GM18498 (cell line): ENCODE measurements around the gene BANF1.
A peak's percentile ranks its signal among the peaks of the same experiment; 100 is the strongest.
"Not testable (repeated sequence)": the region's sequence is repeated elsewhere in the genome, so short reads cannot be mapped to it uniquely, and the experiment has no call there.

ENCODE experiments used
- ATAC-seq: cut with Tn5 transposase; IDR thresholded peaks from one replicate; pipeline ENCODE4 v1.9.1; 2021; ENCODE audit warnings: mild to moderate bottlenecking, moderate library complexity; ENCODE audit not compliant: unreplicated experiment

BANF1 gene

DNA sequence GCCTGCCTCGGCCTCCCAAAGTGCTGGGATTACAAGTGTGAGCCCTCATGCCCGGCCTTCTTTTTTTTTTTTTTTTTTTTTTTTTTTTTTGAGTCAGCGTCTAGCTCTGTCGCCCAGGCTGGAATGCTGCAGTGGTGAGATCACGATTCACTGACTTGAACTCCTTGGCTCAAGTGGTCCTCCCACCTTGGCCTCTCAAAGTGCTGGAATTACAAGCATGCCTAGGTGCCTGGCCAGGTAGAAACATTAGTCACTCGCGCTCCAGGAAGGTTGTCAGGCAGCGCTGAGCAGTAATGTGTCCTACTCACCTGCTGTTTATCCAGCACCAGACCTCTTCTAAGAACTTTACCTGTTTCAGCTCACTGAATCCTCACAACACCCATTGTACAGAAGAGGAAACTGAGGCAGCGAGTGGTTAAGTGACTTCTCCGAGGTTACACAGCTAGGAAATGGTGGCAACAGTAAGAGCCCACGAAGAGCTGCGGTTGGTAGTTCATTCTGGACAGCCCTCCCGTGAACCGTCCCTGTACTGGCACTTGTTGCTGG lies 9.0 kb downstream of the BANF1 start:
- no peak for ATAC-seq

DNA sequence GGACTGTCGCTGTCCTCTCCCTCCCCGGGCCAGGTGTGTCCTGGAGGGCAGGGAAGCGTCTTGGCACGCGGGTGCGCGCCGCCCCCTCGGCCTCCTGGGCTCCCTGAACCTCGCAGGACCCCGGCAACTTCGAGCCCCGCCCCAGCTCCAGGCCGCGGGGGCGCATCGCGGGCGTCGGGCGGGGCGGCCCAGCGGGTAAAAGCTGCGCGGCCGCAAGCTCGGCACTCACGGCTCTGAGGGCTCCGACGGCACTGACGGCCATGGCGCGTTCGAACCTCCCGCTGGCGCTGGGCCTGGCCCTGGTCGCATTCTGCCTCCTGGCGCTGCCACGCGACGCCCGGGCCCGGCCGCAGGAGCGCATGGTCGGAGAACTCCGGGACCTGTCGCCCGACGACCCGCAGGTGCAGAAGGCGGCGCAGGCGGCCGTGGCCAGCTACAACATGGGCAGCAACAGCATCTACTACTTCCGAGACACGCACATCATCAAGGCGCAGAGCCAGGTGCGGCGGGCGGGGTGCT lies 9.5 kb downstream of the BANF1 start, which contains the start of gene CST6:
TSS of gene CST6 (plus strand) at position 224 of the 519 bp plus-strand sequence. CDS start at position 261, 37 bp downstream.
- no peak for ATAC-seq

DNA sequence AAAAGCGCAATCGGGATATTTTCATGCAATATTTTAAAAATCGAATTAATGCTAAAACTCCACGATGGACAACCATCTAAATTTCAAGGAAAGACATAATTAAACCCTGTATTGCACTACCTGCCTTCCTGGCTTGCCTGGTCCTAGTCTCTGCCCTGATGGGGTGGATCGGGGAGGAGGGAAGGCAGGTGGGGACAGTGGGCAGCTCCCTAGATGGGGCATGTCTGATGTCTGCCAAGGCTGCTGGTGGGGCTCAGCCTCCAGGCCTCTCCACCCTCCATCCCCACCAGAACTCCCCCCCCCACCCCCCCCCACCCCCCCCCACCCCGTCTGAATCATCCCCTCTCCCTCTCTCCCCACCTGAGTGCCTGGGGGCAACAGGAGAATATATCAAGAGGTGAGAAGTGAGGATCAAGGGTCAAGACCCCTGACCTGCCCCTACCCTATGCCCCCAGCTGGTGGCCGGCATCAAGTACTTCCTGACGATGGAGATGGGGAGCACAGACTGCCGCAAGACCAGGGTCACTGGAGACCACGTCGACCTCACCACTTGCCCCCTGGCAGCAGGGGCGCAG lies 10.2 kb downstream of the BANF1 start:
- ATAC-seq = no peak

DNA sequence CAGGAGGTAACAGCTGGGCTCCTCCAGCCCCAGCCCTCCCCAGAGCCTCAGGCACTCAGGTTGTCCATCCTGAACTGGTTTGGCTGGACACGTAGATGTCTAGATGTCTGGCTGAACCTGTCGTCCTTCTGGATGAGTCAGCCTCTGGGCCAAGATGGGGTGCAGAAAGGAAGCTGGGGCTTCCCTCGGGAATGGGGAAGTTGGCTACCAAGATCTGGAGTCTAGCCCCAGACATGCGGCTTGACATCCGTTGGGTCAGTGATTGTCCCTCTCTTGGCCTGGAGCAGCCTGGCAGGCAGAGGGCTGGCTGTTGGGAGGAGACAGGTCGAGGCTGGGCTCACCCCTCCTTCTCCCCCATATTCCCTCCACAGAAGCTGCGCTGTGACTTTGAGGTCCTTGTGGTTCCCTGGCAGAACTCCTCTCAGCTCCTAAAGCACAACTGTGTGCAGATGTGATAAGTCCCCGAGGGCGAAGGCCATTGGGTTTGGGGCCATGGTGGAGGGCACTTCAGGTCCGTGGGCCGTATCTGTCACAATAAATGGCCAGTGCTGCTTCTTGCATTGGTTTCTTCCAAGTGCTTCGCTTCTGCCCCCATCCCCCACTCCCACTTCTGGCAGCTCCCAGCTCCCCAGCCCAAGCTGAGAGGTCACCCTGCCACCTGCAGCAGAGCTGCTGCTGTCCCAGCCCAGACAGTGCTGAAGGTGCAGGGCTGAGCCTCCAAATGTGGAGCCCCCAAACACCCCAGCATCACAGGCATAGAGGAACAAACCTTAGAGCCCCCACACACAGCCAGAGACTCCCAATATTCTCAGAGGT lies 10.9 kb downstream of the BANF1 start:
- ATAC-seq = no peak

DNA sequence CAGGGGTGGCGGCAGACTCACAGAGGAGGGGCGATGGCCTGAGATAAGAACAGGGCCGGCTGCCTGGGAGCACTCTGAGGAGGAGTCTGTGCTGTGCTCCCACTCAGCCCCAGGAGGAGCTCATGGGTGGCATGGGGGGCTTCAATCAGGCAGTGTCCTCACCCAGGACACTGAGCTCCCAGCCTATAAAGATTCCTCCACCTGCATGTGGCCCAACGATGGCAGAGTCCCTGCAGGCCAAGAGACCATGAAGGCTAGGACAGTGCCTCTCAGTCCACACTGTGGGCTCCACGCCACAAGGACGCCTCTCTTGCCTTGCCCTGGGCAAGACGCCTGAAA lies 11.4 kb downstream of the BANF1 start:
- no peak for ATAC-seq

DNA sequence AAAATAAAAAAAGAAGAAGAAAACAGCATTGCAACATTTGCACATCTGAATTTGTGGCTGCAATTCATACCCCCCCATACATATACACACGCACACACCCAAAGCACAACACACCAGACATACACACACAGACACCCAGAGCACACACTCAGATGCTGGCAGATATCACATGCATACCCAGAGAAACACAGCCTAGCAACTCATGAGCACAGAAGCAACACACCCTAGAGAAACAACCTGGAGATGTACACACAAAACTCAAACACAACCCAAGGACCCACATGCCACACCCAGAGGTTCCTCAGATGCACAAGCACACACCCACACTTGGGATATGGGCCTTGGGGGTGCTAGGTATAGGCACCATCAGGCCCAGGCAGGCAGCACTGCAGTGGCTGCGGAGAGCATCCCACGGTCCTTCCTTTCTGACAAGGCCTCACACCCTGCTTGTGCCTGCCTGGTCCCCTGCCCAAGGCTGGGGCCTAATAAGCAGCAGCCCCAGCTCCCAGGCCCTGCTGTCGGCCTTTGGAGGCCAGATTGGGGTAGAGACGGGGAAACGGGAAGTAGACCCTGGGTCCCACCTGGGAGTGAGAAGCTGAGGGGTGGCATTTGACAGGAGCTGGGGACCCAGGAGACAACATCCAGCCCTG lies 12.6 kb downstream of the BANF1 start:
- ATAC-seq = no peak

DNA sequence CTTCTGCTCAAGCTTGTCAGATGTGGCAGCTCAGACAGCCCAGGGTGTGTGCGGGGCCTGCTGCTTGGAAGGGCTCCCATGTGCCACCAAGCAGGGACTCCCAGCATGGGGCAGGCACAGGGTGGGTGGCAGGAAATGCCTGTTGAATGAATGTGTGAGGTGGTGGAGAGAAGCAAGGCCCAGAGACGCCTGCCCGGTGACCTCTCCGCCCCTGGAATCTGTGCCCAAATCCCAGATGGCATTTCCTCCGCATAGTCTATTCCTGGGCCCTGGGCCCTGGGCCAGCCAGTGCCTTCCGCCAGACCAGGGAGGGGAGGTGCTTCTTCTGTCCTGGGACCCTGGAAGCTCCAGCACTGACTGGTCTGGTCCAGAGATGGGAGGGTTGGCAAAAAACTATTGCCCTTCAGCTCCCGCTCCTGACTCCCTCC lies 13.2 kb downstream of the BANF1 start:
- ATAC-seq = no peak

DNA sequence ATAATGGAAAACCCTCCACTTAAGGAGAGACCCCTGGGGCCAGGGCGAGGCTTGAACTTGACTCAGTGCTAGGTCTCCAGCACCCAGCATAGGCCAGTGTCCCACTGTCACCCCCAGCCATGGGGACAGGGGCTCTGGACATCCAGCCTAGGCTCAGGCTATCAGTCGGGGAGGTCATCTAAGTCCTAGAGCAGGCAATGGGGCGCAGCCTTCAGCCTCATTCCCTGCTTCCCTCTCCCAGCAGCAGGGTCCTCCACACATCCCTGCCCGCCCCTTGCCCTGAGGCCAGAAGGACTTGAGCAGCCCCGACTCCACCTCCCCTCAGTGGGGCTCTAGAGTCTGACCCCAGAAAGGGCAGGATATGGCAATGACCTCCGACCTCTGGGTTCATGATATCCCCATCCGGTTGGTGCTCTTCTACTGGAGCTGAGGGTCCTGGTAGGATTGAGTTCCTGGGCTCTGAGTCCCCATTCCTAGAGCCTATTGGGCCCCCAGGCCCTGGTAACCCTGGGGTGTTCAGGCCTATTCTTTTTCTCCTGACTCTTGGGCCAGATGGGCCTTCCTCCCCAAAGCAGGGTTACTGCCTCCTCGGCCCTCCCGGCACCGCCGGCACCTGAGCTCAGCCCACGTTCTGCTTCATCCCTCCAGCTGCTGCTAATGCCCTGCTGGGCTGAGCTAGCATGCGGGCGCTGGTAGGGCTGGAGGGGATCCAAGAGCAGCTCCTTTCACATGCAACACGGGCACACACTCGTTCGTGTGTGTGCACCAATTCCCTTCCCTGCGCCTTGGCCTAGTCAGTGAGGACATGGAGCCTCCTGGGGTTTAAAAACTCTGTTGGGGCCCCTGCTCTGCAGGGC lies 13.9 kb downstream of the BANF1 start:
- no peak for ATAC-seq

DNA sequence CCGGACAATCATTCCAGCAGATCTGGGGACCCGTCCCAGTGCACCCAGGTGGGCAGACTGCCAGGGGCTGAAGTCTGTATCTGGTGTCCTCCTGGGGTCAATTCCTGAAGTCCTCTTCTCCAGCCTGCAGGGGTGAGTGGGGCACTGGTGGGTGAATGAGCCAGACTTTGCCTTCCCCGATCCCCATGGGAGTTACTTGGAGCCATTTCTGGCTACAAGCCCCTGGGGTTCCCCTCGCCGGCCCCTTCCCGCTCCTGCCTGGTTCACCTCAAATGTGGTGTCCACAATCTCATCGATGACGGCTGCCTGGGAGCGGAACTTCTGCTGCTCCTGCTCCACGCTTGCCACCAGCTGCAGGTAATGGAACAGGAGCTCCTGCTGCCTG lies 14.5 kb downstream of the BANF1 start:
- no peak for ATAC-seq

DNA sequence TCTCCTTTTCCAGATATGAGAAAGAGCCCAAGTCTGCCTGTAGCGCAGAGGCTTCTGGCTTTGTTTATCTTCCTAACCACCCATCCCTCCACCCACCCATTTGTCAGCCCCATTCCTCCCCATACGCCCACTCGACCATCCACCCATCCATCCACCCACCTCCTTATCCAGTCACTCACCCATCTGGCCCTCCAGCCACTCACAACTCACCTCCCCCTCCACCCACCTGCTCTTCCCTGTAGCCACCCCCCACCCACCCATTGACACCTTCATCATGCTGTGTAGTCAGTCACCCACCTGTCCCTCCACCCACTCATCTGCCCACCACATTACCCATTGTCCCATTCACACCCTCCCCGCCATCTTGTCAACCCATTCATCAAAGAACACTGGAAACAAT lies 15.0 kb downstream of the BANF1 start:
- ATAC-seq = no peak

DNA sequence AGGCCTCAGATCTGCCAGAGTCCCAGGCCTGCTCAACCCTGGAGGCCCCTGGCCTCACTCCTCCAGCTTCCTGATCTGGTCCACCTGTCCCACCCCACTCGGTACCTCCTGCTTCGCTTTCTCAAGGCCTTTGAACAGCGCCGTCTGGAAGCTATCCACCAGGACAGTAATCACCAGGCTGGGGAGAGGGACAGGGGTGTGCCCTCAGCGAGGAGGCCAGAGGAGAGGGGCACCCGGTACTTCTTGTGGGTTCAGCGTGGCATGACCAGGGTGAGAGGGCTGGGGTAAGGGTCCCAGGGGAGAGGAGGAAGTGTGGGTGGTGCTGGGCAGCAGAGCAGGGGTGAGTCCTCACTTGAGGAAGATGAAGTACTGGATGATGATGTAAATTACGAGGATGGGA lies 17.9 kb downstream of the BANF1 start:
- no peak for ATAC-seq

DNA sequence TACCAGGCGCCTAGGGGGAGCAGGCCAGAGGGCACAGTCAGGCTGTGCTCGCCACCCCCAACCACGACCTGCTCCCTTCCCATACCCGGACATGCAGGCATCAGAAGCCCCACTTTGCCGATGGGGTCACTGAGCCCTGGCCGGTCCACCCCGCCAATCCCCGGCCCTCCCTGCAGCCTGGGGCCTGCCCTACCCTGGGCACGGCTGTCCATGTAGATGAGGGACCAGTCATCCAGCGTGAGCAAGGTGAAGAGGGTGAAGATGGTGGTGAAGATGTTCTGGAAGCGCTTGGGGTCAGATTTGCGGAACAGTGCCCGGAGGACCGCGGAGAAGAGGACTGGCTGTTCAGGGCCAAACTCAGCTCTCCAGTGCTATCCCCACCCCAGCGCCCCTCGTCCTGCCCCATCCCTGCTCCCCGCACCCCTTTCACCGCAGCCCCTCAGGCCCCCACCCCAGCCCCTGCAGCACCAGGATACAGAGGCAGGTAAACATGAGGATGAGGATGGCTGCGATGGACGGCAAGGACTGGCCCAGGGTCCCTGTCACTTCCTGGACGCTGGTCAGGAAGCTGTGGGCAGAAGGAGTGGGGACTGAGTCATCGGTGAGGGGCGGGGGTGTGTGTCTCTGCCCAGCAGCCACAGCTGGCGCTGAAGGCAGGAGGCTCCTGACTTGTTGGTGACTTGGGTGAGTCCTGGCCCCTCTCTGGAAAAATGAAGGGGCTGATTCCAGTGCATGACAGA lies 18.5 kb downstream of the BANF1 start:
- no peak for ATAC-seq

DNA sequence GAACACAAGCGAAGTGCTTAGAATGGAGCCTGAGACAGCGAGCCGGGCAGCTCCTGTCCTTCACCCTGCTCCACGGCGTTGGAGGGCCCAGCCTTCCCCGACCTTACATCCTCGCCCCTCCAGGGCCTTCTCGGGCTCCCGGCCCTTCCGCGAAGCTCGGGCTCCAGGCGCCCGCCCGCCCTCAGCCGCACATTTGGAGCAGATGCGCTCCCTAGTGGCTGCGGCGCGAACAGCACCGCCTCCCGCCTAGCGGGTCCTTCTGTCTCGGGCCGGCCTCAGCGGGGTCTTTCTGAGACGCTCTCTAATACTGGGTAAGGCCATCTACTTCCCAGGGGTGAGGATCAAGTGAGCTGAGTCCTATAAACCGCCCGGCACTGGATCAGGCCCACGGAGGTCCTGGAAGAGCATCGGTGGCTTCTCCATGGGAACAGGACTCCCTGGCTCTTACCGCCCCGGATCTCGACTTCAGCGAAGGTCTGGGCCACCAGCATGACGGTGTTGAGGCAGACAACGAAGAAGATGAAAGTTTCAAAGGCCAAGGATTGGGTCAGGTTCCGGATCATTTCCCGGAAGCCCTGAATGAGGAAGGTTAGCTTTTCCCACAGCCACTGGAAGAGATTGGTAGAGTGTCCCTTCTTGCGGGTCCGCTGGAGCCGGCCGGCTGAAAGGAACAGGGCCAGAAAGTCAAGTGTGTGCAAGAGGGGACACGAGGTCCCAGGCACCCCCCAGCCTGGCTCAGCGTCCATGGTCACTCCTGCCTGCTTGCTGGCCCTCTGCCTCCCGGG lies 20.3 kb downstream of the BANF1 start:
- ATAC-seq = peak; percentile 62

DNA sequence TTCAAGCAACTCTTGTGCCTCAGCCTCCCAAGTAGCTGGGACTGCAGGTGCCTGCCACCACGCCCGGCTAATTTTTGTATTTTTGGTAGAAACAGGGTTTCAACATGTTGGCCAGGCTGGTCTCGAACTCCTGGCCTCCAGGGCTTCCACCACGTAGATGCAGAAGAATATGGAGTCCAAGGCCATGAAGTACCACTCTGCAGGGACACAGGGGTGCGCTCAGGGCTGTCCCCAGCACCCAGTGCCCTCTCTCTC lies 20.8 kb downstream of the BANF1 start:
- ATAC-seq = not testable (repeated sequence)

DNA sequence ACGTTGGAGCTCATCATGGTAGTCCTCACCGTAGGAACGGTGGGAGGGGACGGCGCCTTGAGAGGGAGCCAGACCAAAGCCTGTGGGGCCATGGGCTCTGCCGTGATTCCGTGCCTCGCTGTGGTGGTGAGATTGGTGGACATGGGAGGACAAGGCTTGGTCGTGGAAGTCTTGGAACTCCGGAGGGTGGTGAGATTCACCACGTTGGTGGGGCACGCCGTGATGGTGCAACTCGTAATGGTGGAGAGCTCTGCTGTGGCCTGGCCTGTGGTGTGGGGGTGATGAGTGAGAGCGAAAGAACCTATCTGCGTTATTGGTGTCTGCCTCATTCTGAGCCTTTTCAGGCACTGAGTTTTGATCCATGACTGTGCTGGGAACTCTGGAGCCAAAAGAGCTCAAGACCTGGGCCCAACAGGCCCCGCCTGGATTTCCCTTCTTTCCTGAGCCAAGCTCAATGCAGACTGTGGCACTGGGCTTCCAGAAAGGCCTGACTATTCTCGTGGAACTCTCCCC lies 23.8 kb downstream of the BANF1 start, which contains the start of gene CATSPER1:
TSS of gene CATSPER1 (minus strand) at position 463 of the 513 bp plus-strand sequence. CDS start at position 363, 100 bp downstream.
- no peak for ATAC-seq

DNA sequence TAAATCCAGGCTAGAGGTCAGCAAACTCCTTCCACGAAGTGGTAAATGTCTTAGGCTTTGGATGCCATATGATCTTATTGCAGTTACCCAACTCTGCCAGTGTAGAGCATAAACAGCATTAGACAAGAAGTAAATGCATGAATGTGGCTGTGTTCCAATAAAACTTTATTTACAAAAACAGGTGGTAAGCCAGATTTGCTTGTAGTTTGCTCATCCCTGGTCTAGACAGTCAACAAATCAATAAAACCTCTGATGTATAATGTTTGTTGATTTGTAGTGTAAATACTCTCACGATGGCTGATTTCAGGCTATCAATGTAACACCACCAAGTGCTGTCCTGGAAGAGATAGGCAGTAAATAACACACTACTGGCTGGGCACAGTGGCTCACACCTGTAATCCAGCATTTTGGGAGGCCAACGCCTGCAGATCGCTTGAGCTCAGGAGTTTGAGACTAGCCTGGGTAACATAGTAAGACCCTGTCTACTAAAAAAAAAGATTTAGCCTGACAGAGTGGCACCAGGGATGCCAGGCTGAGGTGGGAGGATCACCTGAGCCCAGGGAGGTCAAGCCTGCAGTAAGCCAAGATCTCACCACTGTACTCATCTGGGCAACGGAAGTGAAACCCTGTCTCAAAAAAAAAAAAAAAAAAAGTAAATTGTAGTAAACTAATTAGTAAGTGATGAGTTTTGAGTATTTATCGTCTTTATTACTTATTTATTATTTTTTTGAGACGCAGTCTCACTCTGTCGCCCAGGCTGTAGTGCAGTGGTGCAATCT lies 30.8 kb downstream of the BANF1 start:
- ATAC-seq = no peak

DNA sequence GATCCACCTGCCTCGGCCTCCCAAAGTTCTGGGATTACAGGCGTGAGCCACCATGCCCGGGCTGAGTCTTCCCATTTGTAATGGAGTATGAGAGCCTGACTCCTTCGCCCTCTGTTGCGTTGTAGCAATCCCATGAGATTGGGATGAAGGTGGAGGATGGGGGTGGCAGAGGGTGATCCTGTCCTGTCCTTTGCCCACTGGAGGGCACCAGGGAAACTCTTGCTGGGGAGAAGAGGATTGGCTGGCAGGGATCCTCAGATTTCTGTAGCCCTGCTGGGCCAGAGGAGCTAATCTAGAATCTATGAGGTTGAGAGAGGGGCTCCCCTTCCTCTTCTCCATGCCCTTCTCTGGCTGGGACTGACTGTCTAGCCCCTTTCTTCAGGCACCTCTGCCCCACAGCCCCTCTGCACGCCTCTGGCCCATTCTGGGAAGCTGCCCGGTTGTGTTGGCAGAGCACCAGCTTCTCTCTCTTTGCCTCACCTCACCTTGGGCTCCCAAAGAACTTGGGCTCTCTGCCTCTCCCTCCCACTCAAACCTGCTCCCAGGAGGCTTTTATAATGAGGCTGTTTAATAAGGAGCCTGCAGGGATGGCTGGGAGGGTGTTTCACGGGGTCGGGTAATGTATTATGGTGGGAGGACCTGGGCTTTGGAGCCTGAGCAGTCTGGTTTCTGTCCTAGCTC lies 33.5 kb downstream of the BANF1 start:
- no peak for ATAC-seq

DNA sequence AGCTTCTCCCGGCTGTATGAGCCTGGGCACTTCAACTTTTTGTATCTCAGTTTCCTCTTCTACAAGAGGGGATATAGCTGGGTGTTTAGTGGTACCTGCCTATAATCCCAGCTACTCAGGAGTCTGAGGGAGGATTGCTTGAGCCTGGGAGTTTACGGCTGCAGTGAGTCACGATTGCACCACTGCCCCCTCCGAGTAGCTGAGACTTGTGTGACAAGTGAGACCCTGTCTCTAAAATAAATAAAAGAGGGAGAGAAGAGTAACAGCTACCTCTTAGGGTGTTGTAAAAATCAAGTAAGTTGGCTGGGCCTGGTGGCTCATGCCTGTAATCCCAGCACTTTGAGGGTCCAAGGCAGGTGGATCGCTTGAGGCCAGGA lies 34.0 kb downstream of the BANF1 start:
- ATAC-seq = no peak
